ENCODE results near the gene MFSD2B.
"Not testable (repeated sequence)": the region's sequence is repeated elsewhere in the genome, so short reads cannot be mapped to it uniquely, and the experiment has no call there.

MFSD2B gene, protein sequence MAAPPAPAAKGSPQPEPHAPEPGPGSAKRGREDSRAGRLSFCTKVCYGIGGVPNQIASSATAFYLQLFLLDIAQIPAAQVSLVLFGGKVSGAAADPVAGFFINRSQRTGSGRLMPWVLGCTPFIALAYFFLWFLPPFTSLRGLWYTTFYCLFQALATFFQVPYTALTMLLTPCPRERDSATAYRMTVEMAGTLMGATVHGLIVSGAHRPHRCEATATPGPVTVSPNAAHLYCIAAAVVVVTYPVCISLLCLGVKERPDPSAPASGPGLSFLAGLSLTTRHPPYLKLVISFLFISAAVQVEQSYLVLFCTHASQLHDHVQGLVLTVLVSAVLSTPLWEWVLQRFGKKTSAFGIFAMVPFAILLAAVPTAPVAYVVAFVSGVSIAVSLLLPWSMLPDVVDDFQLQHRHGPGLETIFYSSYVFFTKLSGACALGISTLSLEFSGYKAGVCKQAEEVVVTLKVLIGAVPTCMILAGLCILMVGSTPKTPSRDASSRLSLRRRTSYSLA

GRCh38 chr2:24009680-24010476 lies at the start of gene MFSD2B:
TSS of gene MFSD2B (plus strand) at chr2:24010085. CDS start at chr2:24010097, 12 bp downstream.
- DNase-seq = no peak

GRCh38 chr2:23967846-23968245 lies 42.0 kb upstream of the MFSD2B start:
- no peak for DNase-seq

DNA sequence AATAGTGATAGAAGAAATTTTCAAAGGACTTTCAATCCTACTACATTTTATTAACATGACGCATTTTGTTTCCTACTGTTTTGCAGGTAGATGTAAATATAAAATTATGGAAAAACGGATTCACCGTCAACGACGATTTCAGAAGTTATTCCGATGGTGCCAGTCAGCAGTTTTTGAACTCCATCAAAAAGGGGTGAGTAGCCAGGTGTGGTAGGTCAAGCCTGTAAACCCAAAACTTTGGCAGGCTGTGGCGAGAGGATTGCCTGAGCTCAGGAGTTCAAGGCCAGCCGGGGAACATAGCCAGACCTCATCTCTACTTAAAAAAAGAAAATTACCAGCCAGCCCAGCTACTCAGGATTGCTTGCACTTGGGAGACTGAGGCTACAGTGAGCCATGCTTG lies 33.0 kb upstream of the MFSD2B start:
- DNase-seq = no peak

DNA sequence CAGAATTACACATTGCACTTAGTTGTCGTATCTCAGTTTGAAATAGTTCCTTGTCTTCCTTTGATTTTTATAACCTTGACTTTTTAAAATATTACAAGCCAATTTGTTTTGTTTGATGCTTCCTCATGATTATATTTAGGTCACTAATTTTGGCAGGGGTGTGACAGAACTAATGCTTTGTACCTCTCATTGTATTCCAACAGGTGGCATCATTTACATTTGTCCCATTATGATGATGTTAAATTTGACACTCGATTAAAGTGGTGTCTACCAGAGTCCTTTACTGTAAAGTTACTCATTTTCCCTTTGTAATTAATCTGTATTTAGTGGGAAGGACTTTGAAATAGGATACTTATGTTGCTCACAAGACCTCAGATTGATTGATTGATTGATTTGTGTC lies 21.5 kb upstream of the MFSD2B start:
- no peak for DNase-seq

DNA sequence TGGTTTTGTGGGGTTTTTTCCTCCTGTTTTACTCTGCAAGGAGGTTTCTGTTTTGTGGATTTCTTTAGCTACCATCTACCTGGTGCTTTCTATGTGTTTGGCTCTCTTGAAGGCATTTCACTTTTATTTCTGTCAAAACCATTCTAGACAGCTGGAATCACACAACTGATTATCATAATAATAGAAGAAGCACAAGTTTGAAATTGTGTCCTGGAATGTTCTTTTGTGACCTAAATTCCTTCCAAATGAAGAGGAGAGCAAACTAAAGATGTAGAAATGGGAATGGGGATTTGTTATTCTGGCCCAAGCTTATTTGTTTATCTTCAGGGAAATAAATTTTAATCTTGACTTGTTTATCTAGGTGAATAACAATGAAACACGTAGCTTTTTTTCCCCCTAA lies 17.0 kb upstream of the MFSD2B start:
- no peak for DNase-seq

DNA sequence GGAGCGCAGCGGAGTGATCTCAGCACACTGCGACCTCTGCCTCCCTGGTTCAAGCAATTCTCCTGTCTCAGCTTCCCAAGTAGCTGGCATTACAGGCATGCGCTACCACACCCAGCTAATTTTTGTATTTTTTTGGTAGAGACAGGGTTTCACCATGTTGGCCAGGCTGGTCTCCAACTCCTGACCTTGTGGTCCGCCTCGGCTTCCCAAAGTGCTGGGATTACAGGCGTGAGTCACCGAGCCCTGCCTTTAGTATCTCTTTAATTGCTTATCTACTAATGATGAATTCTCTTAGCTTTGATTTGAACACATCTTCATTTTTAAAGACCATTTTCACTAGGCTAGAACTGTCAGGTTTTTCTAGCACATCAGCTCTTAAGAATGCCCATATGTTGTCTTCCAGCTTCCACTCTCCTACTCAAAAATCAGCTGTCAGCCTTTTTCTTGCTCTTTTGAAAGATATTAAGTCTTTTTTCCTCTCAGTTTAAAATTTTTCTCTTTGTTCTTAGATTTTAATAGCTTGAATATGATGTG lies 16.1 kb upstream of the MFSD2B start:
- no peak for DNase-seq

DNA sequence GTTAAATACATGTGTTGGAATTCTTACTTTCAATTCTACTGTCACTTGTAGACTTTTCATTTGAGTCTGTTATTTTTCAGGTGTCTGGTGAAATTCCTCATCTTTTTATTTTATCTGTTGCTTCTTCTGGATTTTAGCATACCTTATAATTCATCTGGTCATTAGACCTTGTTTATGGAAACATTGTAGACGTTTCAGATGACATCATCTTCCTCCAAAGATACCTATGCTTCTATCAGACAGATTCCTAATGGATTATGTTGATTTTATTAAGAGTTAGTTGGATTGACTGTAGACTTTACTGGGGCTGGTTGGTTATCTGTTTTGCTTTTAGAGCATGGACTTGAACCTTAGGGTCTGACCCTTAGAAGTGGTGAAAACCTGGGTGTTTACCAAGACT lies 15.3 kb upstream of the MFSD2B start:
- DNase-seq = no peak

- no peak for DNase-seq
These were observed 2.2 kb upstream of the MFSD2B start for GRCh38 chr2:24007693-24008092.

- no peak for DNase-seq
These were observed 1.1 kb upstream of the MFSD2B start for GRCh38 chr2:24008672-24009366.

- no peak for DNase-seq
These were observed 562 bp upstream of the MFSD2B start for GRCh38 chr2:24009367-24009679.

GRCh38 chr2:24010477-24011249 lies 778 bp downstream of the MFSD2B start:
- DNase-seq = no peak

DNA sequence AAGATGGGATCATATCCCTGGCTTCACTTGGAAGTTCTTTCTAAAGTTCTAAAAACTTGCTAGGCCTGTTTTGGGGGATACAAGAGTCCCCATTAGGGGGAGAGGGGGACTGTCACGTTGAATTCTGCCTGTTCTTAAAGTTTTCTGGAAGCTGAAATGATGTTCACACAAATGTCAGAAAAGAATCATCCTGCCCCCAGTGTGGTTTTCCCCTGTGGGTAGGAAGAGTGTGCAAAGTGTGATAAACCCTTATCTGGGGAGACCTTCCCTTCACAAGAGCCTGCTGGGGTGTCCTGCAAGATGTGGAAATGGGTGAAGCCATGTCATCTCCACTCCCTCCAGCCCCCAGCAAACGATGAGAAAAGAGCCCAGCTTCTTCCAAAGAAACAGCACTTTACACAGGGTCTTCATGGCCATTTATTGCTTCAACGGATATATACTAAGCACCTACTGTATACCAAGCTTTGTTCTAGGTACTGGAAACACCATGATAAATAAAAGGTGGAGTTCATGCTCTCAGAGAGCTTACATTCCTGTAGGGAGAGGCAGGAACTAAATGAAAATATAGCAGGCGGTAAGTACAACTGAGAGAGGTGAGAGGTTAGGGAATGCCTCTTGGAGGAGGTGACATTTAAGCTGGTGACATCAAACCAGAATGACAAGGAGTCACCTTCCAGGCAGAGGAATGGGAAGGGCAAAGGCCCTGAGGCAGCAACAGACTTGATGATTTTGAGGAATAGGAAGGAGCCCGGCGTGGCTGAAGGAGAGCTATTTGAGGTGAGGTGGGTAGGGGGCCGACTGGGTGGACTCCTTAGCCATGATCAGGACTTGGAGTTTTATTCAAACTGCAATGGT lies 1.6 kb downstream of the MFSD2B start:
- no peak for DNase-seq

- DNase-seq = no peak
These were observed 2.8 kb downstream of the MFSD2B start for GRCh38 chr2:24012521-24013188.

DNA sequence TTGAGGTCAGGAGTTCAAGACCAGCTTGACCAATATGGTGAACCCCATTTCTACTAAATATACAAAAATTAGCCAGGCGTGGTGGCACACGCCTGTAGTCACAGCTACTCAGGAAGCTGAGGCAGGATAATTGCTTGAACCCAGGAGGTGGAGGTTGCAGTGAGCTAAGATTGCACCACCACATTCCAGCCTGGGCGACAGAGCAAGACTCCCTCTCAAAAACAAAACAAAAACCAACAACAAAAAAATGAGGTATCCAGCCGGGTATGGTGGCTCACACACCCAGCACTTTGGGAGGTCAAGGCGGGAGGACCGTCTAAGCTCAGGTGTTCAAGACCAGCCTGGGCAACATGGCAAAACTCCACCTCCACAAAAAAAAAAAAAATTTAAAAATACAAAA lies 5.0 kb downstream of the MFSD2B start:
- not testable (repeated sequence) for DNase-seq

DNA sequence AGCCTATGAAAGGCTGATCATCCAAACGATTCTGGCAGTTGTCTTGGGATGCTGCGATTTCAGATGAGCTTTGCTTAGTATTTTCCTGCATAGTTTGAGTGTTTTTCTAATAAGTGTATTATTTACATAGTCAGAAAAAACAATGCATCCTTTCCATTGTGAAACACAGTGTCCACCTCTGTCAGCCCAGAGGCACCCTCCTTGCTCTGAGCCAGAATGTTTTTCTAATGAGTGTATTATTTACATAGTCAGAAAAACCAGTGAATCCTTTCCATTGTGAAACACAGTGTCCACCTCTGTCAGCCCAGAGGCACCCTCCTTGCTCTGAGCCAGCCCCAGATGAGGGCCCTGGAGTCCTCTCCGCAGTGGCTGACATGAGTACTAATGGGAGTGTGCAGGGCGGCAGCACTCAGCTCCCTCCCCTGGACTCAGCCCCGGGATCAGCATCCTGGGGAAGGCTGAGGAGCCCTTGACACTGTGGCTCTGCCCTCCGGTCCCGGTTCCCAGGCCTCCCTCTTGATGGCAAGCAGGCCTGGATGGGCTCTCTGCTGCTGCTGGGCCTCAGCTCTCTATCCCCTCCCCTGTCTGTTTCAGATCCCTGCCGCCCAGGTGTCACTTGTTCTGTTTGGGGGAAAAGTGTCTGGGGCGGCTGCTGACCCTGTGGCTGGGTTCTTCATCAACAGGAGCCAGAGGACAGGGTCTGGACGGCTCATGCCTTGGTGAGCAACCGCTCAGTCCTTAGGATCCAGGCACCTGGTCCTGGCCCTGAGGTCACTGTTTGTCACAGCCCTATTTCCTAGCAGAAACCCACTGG lies 5.9 kb downstream of the MFSD2B start:
- no peak for DNase-seq

DNA sequence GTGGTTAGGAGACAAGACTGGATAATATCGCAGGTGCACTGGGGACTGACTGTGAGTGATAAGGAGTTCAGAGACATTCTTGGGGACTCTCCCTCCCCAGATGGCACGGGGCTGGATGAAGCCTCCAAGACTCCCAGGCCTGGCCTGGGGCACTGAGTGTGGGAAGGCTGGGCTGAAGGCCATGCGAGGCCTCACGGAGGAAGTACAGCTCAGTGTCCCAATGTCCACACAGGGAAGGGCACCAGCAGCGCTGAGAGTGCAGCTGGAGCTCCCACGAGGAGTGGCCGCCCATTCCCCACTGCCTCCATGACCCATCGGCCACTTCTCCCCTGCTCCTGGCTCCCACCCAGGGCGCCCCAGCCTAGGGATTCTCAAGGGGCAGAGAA lies 6.5 kb downstream of the MFSD2B start:
- DNase-seq = no peak

DNA sequence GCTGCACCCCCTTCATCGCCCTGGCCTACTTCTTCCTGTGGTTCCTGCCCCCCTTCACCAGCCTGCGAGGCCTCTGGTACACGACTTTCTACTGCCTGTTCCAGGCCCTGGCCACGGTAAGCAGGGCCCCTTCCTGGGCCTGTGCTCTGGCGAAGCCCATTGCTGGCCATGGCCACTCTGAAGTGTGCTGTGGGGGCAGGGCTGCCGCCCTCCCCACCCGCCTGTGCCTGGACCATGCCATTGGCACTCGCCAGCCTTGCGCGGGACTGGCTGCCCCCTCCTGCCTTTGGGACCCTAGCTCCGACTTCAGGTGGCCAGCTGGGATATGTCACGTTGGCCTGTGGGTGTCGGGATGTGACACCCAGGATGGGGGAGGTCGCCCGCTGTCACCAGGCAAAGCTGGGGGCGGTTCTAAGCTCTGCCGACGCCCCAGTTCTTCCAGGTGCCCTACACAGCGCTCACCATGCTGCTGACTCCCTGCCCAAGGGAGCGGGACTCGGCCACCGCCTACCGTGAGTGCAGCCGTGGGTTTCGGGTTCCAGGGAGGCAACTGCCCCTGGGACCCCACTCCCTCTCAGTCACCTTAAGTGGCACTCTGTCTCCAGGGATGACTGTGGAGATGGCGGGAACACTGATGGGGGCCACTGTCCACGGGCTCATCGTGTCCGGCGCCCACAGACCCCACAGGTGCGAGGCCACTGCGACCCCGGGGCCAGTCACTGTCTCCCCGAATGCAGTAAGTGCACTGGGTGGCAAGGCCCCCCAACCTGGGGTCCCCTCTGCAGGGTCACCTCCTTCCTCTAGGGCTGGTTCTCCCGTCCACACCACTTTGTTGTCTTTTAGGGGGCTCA lies 7.2 kb downstream of the MFSD2B start:
- no peak for DNase-seq

DNA sequence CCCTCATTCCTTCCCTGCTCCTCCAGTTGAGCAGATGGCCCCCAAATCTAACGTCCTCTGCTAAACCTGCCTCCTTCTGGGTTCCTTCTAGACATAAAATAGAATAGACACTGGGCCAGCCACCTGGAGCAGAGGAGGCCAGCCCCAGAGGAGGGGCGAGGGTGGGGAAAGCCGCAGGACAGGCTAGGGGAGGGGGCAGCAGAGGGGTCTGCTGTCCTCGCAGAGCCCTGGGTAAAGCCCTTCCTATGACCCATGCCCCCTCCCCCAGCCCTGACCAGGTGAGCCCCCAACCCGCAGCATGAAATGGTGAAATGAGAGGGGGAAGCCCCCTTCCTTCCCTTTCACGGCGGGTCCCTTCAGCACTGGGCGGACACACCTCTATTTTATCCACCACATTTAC lies 7.8 kb downstream of the MFSD2B start:
- no peak for DNase-seq

DNA sequence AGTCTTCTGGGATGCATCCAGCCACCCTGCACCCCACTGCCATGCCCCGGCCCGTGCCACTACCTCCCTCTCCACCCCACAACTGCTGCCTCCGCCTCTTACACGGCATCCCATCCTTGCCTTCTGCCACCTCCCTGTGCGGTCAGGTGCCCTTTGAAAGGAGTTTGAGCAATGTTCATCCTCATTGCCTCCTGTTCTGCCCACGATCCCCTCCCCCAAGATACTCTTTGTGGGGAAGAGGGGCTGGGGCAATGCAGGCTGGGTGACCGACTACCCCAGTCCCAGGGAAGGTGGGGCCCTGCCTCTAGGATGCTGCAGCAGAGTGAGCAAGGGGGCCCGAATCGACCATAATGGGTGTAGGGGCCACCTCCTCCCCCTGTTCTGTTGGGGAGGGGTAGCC lies 8.4 kb downstream of the MFSD2B start:
- DNase-seq = no peak

Data from NCI-H748 treated with DMSO at 0.1 percent for 48 hours (cell line).